Endothelial cell of umbilical vein (primary cell): ENCODE results near the gene MBNL2.

ENCODE experiments used
- EZH2 ChIP-seq: IDR thresholded peaks from 2 replicates; pipeline ENCODE4 v1.6.1; 2012; ENCODE audit warnings: borderline replicate concordance, low read depth, mild to moderate bottlenecking, moderate library complexity, low read length, inconsistent platforms; ENCODE audit not compliant: severe bottlenecking
- POLR2A ChIP-seq: IDR thresholded peaks from 2 replicates; pipeline ENCODE4 v1.6.1; 2012; ENCODE audit warnings: low read depth, mild to moderate bottlenecking, control low read depth, low read length
- POLR2AphosphoS5 ChIP-seq: IDR thresholded peaks from 2 replicates; pipeline ENCODE4 v1.6.1; 2012; ENCODE audit warnings: low read depth, mild to moderate bottlenecking, control low read depth, low read length, moderate library complexity; ENCODE audit not compliant: insufficient read depth
- TF ChIP-seq, protein P1 (sequence below), 2 donors: IDR thresholded peaks; 1 replicate in 1 of 2; 2 replicates in 1 of 2; pipeline ENCODE4 v1.5.1; 2011; ENCODE audit warnings: low read length in 2 of 2, mild to moderate bottlenecking in 2 of 2, moderate library complexity in 2 of 2, control low read depth in 1 of 2, inconsistent platforms in 1 of 2, low read depth in 1 of 2; ENCODE audit not compliant: insufficient read depth in 1 of 2; ENCODE audit errors: extremely low read depth in 1 of 2

DNA sequence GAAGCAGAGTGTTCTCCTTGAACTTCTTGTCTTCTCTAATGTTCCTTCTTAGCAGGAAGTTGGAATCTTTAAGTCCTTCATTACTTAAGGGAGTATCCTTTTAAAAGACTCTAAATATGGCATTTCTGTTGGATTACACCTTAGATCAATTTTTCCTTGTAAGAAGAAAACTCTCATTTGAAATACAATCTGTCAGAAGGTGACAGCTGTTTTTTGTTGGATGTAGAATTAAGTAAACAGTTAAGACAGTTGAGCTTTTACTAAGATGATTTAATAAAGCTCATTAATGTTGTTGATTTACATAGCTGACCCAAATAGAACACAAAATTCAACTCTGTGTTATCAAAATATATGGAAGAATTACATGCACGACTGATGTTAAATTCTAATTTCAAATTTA, 16.7 kb upstream of the MBNL2 start:
- TF ChIP-seq, protein P1, sequence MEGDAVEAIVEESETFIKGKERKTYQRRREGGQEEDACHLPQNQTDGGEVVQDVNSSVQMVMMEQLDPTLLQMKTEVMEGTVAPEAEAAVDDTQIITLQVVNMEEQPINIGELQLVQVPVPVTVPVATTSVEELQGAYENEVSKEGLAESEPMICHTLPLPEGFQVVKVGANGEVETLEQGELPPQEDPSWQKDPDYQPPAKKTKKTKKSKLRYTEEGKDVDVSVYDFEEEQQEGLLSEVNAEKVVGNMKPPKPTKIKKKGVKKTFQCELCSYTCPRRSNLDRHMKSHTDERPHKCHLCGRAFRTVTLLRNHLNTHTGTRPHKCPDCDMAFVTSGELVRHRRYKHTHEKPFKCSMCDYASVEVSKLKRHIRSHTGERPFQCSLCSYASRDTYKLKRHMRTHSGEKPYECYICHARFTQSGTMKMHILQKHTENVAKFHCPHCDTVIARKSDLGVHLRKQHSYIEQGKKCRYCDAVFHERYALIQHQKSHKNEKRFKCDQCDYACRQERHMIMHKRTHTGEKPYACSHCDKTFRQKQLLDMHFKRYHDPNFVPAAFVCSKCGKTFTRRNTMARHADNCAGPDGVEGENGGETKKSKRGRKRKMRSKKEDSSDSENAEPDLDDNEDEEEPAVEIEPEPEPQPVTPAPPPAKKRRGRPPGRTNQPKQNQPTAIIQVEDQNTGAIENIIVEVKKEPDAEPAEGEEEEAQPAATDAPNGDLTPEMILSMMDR (IDR thresholded peaks at IDR 0.05; ENCODE audit: extremely low read depth in 1 of 2, insufficient read depth in 1 of 2, low read depth in 1 of 2, low read length in 2 of 2): no peak
- TF ChIP-seq EZH2 (no peak), POLR2AphosphoS5 (no peak), POLR2A (no peak)
